Urothelium cell line (cell line): Measurements from ENCODE around the gene NEK11.

Experiments used
- DNase-seq: peaks from one replicate; pipeline ENCODE4 v3.0.0; 2011; ENCODE audit warnings: low spot score, mixed read lengths
- FAIRE-seq: peaks from 2 replicates; lab custom pipeline; 2011; peaks lifted over from hg19 to GRCh38; lab: Jason Lieb, UNC

Gene NEK11, protein sequence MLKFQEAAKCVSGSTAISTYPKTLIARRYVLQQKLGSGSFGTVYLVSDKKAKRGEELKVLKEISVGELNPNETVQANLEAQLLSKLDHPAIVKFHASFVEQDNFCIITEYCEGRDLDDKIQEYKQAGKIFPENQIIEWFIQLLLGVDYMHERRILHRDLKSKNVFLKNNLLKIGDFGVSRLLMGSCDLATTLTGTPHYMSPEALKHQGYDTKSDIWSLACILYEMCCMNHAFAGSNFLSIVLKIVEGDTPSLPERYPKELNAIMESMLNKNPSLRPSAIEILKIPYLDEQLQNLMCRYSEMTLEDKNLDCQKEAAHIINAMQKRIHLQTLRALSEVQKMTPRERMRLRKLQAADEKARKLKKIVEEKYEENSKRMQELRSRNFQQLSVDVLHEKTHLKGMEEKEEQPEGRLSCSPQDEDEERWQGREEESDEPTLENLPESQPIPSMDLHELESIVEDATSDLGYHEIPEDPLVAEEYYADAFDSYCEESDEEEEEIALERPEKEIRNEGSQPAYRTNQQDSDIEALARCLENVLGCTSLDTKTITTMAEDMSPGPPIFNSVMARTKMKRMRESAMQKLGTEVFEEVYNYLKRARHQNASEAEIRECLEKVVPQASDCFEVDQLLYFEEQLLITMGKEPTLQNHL

DNA sequence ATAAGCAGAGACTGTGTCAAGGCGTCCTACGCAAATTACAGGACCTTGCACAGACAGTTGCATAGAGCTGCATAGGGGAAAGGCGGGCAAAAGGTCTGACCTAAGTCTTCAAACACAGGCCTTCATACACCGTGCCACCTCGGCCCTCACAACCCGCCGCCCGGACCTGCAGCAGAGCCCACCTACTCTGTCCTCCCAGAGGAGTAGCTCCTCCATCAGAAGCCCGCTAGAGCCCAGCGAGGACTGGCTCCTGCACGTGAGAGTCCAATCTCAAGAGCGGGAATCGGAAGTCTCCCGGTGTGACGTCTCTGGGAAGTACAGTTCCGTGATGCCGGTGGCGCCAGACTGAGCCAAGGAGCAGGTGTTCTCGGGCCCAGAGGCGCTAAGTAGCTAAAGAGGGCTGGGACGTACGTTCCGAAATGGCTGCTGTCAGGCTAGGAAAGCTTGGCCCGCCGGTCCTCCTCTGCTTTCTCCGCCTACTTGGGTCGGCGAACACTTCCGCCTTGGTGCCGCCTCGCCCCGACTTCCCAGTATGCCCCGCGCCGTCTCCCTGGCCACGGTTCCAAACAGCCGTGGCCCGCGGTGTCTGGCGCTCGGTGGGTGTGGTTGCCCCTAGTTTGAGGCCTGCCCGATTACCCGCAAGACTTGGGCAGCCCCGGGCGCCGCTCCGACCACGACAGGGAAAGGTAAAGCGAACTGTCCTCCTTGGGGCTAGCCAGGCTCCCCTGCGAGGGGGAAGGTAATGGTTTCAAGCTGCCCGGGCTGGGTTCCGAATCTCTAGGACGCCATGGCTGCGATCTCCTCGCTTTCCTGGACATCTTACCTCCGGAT is at the start of gene NEK11, which contains the start of gene ASTE1:
NEK11 (plus strand) TSS at position 557 of the 831 bp plus-strand sequence. CDS start 2,832 bp downstream, outside the sequence.
ASTE1 (minus strand) TSS at position 505 of the 831 bp plus-strand sequence. CDS start 1,519 bp downstream, outside the sequence.
- peak; percentile 90 for DNase-seq
- peak; percentile 50 for FAIRE-seq

DNA sequence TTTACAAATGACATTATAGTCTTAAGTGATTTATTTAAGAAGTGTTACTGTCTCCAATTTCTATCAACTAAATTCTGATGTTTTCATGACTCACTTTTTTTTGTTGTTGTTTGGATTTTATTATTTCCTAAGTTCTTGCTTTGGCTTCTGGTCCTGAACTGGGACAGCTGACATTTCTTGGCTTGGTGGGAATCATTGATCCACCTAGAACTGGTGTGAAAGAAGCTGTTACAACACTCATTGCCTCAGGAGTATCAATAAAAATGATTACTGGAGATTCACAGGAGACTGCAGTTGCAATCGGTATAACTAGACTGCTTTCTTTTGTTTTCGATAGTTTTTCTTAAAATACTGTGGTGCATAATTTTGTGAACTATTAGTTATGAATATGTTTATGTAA is 47.6 kb upstream of the NEK11 start:
- FAIRE-seq (no peak), DNase-seq (no peak)

DNA sequence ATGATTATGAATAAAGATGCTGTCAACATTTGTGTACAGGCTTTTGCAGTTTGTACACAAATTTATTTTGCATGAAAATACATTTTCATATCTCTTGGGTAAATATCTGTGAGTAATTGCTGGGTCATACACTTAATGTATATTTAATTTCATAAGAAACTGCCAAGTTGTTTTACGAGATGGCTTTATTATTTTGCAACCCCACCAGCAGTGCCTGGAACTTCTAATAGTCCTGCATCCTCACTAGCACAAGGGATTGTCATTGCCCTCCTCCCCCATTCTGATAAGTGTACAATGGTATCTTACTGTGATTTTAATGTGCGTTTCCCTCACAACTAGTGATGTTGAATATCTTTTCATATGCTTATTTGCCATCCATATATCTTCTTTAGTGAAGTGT is 45.2 kb upstream of the NEK11 start:
- DNase-seq: no peak
- no peak for FAIRE-seq

DNA sequence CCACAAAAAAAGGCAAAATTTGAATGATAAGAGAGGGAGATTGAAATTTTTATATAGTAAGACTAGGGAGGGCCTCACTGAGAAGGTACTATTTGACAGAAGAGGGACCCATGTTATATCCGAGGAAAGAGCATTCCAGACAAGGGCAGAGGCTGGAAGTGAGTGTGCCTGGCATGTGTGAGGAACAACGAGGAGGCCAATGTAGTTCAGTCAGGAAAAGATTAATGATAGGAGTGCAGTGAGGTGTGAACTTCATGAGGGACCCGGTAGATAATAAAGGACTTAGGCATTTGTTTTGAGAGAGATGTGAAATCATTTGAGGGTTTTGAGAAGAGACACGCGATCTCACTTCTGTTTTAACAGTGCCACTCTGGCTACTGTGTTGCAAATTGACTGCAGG is 36.4 kb upstream of the NEK11 start:
- FAIRE-seq (no peak), DNase-seq (no peak)

DNA sequence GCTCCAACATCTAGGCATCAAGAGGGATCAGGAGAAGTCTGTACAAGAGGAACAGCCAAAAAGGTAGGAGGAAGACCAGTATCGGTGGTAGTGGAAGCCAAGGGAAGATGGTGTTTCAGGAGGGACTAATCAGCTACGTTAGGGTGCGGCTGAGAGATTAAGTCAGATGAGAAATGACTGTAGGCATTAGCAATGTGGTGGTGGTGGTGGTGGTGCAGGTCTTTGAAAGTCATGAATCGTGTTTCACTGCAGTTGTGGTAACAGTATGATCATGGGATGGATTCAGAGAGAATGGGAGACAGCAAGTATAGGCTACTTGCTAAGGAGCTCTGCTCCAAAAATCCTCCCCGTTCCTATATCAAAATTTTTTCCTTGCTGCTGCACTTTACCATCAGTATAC is 35.6 kb upstream of the NEK11 start:
- DNase-seq (no peak), FAIRE-seq (no peak)

DNA sequence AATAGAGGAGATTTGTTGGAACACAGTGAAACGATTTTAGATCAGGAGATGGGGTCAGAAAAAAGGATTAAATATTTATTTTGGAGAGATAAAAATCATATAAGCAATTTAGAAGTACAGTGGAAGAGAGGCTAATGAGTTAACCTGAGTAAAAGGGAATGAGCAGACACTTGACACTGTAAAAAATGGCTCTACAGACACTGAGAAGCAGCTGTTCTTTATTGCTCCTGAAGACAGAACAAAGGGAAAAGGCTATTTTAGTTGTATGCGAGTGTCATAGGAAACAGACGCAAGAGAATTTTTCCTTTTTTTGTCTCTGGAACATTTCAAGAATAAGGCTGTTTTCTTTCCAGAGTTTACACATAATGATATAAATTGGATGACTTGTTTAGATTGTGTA is 34.3 kb upstream of the NEK11 start:
- DNase-seq: no peak
- no peak for FAIRE-seq

DNA sequence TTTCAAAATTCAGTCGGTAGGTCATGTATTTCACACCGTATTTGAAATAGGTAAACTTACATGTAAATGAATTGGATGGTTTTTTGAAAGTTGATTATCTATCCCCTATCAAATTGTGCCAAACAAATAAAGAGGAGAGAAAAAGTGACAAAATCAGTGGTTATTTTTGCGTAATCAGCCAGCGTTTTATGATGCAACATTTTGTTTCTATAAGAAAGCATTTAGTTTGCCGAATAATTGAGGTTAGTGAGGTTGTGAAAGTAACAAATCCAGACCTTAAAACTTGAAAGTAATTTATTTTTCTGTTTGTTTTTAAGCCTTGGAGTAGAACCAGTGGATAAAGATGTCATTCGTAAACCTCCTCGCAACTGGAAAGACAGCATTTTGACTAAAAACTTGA is 29.4 kb upstream of the NEK11 start:
- no peak for FAIRE-seq

DNA sequence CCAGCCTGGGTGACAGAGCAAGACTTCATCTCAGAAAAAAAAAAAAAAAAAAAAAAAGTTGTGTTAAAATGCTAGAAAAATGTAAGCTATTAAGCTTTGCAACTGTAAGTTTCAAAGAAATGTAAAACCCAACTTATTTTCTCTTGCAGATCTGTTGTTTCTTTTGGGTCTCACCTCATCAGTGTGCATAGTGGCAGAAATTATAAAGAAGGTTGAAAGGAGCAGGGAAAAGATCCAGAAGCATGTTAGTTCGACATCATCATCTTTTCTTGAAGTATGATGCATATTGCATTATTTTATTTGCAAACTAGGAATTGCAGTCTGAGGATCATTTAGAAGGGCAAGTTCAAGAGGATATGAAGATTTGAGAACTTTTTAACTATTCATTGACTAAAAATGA is 25.6 kb upstream of the NEK11 start:
- no peak for FAIRE-seq
- no peak for DNase-seq

More for the DNA sequence above, 29.4 kb upstream of the NEK11 start:
- DNase-seq: no peak

DNA sequence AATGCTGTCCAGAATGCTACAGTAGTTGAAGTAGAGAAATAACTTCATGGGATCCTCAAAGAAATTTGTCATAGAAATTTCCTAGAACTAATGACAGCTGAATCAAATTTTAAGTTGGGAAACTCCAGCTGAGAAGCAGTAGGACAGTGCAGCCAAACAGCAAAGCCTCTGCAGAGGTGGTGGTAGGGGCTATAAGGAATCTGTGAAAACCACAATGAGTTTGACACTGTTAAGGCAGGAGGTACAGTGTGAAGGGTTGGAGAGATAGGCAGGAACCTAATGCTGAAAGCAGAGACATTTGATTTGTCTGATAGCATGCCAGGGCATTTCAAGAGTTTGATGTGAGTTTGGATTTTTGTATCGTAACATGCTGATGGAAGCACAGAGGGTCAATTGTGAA is 22.1 kb upstream of the NEK11 start:
- no peak for DNase-seq
- FAIRE-seq: no peak

DNA sequence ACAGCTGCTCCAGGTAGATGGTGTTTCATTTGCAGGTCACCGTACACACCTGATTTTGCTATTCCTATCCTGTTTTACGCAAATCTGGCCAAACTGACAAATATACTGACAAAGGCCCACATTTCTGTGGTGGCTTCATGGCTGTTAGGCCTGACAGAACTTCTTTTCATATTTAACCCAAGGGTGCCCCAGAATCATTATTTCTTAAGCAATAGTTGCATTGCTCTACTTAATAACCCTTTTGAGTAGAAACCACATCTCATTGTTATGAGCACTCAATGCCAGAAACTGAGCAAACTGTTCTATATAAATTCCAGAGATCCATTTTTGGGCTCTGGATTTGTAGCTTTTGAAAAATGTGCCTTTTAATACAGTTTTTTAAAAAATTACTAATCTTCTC is 19.4 kb upstream of the NEK11 start:
- no peak for DNase-seq

DNA sequence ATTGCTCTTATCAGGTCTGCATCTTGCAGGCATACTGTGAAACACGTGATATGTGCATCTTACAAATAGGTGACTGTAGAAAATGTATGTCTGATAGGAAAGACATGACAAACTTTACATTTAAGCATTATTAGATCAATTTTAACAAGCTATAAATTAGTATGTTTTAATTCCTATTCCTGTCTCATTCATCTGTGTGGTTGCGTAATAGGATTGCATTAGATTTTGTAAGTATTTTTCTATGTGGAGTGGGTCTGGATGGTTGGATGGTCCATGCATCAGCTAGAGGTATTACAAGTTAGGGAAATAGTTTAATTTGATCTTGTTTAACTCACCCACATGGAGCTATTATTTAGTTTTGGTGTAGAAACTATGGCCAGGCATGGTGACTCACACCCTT is 18.9 kb upstream of the NEK11 start:
- DNase-seq (no peak), FAIRE-seq (no peak)

More for the DNA sequence above, 19.4 kb upstream of the NEK11 start:
- no peak for FAIRE-seq

DNA sequence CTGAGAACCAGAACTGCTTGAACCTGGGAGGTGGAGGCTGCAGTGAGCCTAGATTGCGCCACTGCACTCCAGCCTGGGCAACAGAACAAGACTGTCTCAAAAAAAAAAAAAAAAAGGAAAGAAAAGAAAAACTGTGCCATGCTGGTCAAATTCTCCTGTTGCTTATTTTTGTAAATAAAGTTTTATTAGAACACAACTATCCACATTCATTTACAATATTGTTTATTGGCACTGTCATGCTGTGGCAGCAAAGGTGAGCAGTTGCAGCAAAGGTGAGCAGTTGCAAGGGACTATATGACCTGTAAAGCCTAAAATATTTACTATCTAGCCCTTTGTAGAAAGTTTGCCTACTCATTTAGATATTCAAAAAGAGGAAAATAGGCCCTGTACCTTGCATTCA is 18.4 kb upstream of the NEK11 start:
- no peak for DNase-seq
- no peak for FAIRE-seq

DNA sequence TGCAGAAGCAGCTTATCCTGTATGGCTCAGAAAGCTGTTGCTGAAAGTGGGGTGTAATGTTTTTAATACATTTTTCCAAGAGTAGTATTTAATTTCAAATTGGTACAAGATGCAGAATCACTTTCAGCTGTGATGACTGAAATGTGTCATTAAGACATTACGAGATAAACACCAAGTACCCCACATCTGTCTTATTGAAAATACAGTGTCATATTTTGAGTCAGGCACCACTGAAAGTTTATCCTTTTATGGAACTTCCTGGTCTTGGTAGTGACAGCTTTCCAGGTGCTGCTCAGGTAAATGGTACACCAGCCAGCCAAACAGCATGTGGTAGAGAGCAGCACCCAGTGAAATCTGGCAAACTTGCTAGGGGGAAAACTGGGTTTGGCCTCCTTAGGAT is 17.0 kb upstream of the NEK11 start:
- DNase-seq (no peak), FAIRE-seq (no peak)

DNA sequence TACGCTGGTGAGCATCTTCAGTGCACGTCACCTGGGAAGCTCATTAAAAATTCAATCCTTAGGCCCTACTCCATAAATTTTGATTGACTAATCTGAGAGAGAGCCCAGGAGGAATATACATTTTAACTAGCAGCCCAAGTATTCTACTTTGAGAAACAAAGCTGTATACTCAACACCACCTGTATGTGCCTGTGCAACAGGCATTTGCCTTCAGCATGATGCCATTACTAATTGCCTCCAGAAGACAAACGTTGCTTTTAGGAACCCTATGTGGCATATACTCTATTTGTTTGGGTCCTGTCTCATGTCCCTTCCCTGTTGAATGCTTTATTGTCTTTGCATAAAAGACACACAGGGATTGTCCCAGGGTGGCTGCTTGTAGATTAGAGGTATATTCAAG is 7.7 kb upstream of the NEK11 start:
- DNase-seq (no peak), FAIRE-seq (no peak)

DNA sequence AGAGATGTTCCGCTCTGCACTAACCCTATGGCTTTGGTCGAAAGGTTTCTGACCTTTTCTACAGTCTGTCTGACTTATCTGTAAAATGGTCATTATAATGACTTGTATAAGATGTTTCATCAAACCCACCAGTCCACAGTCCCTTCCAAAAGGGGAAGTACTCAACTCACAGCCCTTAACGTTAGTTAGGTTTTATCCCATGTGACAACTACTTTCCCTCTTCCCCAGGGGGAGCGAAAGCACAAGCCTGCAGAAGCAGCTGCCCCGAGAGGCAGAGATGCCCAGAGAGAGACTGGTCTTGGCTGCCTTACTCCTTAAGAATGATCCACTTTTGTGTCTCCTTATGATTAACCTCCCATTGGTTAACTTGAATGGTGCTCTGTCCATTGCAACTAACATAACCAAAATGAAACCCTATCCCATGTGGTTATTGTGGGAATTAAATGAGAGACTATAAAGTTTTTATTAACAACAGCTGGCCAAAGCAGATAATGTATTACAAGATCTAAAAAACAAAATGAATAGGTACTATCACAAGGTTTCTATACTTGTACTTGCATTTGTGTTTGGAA is 6.5 kb upstream of the NEK11 start:
- FAIRE-seq (no peak), DNase-seq (no peak)

DNA sequence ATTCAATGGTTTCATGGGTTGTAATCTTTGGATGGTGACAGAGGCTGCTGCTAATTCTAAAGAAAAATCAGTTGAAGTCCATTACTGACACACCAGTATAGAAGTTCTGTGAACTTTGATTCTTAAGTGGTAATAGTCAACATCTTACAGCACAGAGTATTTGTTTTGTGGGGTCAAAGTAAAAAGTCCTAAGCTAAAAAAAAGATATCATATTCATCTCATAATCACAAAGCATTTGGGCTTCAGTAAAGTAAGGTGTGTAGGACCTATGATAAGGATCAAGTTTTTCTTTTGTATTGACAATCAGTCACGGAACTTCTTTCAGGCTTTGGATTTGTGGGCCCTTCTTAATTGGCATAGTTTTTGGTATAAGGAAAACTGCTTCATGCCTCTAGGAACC is 1.1 kb upstream of the NEK11 start:
- FAIRE-seq (no peak), DNase-seq (no peak)

DNA sequence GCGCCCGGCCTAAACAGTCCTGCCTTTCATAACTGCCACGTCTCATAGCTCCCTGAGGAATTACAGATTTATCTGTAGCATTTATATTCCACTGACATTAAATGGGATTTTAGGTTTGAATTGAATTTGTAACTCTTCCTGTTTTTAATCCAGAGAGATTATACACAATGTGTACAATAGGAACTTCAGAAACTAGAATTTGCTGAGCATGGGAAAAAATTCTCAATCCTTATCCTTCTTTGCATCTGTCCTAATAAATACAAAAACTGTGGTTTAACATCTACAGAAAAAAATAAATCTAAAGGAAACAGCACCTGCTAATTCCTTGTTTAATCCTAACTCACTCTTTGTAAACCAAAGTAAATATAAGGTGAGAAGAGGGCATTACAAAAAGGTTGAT is 2.2 kb downstream of the NEK11 start:
- no peak for FAIRE-seq
- DNase-seq: no peak

DNA sequence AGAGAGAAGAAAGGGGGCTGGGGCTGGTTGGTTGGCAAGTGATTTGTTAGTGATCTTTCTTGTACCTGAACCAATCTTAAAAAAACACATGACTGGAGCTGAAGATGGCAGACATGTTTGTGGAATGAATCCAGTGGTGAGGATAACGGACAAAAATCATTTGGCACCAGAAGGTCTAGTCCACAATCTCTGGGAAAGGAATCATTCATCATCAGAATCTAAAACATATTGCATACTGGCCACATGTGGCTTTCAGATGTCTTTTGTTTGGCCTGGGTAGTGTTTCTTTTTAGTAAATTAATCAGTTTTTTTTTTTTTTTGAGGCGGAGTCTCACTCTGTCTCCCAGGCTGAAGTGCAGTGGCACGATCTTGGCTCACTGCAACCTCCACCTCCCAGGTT is 5.0 kb downstream of the NEK11 start:
- DNase-seq (no peak), FAIRE-seq (no peak)

DNA sequence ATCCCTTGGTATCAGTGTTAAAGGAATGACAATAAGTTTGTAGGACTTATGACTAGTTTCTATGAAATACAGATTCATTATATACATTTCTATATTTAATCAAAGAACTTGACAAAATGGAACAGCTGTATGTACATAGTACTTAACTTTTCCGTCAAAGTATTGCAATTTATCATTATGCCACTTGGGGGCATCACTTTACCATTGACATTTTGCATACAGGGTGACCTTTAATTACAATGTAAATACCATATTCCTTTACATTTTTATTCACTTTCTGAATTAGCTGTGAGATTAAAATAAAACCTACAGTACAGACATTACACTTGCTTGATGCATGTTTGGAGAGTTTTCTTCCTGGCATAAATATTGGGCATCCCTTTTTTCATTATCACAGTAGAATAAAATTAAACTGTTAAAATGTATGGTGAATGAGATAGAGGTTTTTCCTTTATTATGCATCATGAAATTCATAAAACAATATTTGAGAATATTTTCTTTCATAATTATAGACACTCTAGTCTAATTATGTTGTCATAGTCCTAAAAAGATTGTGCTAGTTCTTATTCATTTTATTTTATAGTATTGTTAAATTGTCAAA is 6.9 kb downstream of the NEK11 start:
- no peak for FAIRE-seq
- no peak for DNase-seq

DNA sequence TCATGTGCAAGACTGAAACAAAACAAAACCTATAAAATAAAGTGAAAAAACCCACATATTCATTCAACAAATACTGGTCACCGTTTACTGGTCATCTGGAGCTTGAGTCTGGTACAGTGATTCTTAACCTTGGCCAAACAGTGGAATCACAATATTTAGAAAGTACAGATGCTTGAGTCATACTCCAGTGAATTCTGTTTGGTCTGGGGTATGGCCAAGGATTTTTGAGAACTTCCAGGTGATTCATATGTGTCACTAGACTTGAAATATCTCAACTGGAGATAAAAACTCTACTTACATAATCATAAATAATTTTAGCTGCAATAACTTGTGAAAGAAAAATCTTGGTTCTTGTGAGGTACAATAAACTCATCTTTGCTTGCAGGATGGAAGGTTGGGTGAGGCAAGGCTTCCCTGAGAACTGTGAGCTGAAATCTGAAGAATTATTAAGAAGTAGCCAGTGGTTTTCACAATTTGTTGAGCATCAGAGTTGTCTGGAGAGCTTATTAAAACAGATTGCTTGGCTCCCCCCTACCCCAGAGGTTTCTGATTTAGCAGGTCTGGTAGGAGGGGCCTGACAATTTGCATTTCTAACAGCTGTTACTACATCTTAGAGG is 9.6 kb downstream of the NEK11 start:
- peak; percentile 10 for DNase-seq
- no peak for FAIRE-seq
